Activated naive CD4-positive, alpha-beta T cell treated with anti-CD3 and anti-CD28 coated beads for 36 hours (primary cell): ENCODE results near the gene TMEM147. TPM values are rescaled to one million over a fixed set of nuclear protein-coding genes. Genes with fewer than 3 reads are reported as not detected.

Experiments used
- CTCF ChIA-PET: fragments of 350-600 bp; sonication (Branson Sonifier 250); formaldehyde crosslinking; loops from one replicate; lab custom pipeline; 2021; ENCODE audit warnings: antibody characterized with exemption; lab: Charles Lee
- DNase-seq: peaks from one replicate; pipeline ENCODE4 v3.0.0-alpha.2; 2020
- H3K27ac Mint-ChIP-seq: one replicate; pipeline ENCODE4 v1.8.0; 2021; ENCODE audit warnings: mild to moderate bottlenecking, mixed read lengths
- H3K27me3 Mint-ChIP-seq: one replicate; pipeline ENCODE4 v1.8.0; 2021; ENCODE audit warnings: low read depth, mixed read lengths
- H3K36me3 Mint-ChIP-seq: one replicate; pipeline ENCODE4 v1.8.0; 2021; ENCODE audit warnings: low read depth, mixed read lengths
- H3K4me1 Mint-ChIP-seq: one replicate; pipeline ENCODE4 v1.8.0; 2021; ENCODE audit warnings: low read depth, mixed read lengths
- H3K4me3 Mint-ChIP-seq: one replicate; pipeline ENCODE4 v1.8.0; 2021; ENCODE audit warnings: mild to moderate bottlenecking, moderate library complexity, mixed read lengths
- H3K9me3 Mint-ChIP-seq: one replicate; pipeline ENCODE4 v1.8.0; 2021; ENCODE audit warnings: mixed read lengths
- intact Hi-C: fragments of 100-400 bp; cut with micrococcal nuclease; formaldehyde crosslinking; loops from one replicate; pipeline ENCODE4 v1.15.1; 2023
- total RNA-seq, 2 experiments: library from RNA; stranded (reverse); gene quantifications; one replicate each; pipeline ENCODE4 v1.2.3, GENCODE V29; 2021

TMEM147 gene
- total RNA-seq, 2 experiments from 2014 or later: 63.1 to 63.4 TPM

GRCh38 chr19:35522745-35523327 lies 22.6 kb upstream of the TMEM147 start:
- CTCF ChIA-PET: no interaction called here

DNA sequence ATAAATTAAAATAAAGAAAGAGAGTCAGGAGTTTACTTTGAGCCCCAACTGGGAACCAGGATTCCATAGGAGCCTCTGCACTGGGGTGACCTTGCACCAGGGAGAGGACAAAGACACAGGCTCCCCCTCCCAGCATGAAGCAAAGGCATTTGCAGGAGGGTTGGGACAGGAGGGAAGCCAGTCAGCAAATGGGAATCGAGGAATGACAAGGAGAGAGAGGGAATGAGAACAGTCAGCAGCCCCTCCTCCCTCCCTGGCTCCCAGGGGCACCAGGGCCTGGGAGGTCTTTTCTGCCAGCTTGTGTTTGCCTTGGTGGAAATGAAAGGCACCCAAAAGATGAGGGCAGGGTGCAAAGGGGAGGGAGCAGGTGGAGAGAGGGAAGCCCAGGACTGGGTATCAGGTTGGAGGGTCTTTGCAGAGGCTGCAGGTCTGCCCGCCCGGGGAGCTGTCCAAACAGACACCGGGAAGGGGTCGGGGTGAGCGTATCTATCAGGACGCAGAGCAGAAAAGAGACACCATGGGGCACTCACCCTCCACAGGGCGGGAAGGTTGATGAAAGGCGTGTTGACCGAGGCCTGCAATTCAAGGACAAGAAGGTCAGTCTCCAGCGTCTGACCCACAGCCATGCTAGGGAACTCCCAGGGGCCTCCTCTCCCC lies 21.1 kb upstream of the TMEM147 start:
- Mint-ChIP-seq H3K4me1 (no peaks in the 10 kb centered on the region), H3K9me3 (no peaks in the 10 kb centered on the region), H3K27me3 (peaks cover 6% of the 10 kb centered on the region), H3K27ac (no peak overlapping the region), H3K4me3 (no peak overlapping the region), H3K36me3 (no peaks in the 10 kb centered on the region)
- DNase-seq: no peak
- intact Hi-C loops: no loop called here
- CTCF ChIA-PET: interaction anchor here (0.6 kb wide), 1 partner anchor 311 kb away, joined by 6 read pairs; no protein-coding TSS in a partner anchor

More at GRCh38 chr19:35522745-35523327, 22.6 kb upstream of the TMEM147 start:
- no peak for DNase-seq
- H3K9me3 Mint-ChIP-seq: no peaks in the 10 kb centered on the region
- H3K4me1 Mint-ChIP-seq: no peaks in the 10 kb centered on the region
- intact Hi-C loops: no loop called here
- H3K36me3 Mint-ChIP-seq: no peaks in the 10 kb centered on the region
- no peak overlapping the region for H3K27ac Mint-ChIP-seq
- H3K4me3 Mint-ChIP-seq: no peak overlapping the region
- peaks cover 5% of the 10 kb centered on the region for H3K27me3 Mint-ChIP-seq

DNA sequence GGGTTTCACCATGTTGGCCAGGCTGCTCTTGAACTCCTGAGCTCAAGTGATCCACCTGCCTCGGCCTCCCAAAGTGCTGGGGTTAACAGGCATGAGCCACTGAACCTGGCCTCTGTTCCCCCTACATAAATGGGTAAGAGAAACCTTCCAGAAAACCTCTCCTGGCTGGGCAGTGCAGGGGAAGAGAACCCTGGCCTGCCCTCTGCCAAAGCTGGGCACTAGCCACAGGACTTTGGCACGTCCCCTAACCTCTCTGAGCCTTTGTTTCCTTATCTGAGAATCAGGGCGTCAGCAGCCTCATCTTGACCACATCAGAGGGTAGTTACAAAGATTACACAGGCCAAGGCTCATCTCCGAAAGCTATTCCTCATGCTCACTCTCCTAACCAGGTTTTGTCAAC lies 19.6 kb upstream of the TMEM147 start:
- Mint-ChIP-seq H3K36me3 (no peaks in the 10 kb centered on the region), H3K27me3 (peaks cover 9% of the 10 kb centered on the region), H3K4me3 (no peak overlapping the region), H3K4me1 (no peaks in the 10 kb centered on the region), H3K9me3 (no peaks in the 10 kb centered on the region), H3K27ac (no peak overlapping the region)
- CTCF ChIA-PET: interaction anchor here (2.0 kb wide), 1 partner anchor 16 kb away, joined by 9 read pairs; no protein-coding TSS in a partner anchor
- intact Hi-C loops: no loop called here
- no peak for DNase-seq

DNA sequence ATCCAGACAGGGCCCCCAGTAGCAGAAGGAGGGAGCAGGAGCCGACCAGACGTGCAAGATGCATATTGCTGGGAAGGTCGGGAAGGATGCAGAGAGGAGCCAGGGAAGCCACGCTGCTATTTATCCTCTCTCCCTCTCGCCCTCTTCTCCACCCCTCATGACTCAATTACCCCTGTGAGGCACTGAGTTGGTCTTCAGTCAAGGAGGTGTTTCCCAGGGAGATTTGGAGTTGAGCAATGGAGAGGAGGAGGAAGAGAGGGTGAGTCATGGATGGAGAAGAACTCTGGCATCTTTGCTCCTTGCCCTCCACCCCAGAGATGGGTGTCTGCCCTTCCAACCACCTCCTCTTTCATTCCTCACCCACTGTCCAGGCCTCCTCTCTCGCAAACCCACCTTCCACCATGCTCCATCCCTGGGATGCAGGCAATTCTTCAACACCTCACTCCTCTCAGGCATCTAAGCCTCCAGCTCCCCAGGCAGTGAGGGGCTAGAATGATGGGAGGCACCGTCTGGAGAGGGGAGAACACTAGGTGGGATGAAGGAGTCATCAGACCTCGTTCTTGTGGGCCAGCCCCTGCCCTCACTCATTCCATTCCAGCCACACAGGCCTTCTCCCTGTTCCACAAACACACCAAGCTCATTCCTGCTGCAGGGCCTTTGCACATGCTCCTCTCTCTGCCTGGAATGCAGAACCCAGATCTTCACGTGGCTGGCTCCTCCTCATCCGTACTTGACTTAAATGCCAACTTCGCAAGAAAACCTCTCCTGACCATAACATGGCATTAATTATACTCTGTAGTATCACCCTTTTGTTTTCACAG lies 17.0 kb upstream of the TMEM147 start, which contains the start of gene SBSN:
TSS of gene SBSN (minus strand) at position 94 of the 821 bp plus-strand sequence. CDS start at position 64, 30 bp downstream.
- Mint-ChIP-seq H3K27ac (no peak within 1 kb of the TSS), H3K36me3 (no peaks in the 10 kb centered on the region), H3K4me1 (peaks cover 2% of the 10 kb centered on the region), H3K27me3 (peaks cover 14% of the 10 kb centered on the region), H3K9me3 (no peaks in the 10 kb centered on the region), H3K4me3 (no peak within 1 kb of the TSS)
- no peak for DNase-seq
- CTCF ChIA-PET: no interaction called here
- intact Hi-C loops: no loop called here

DNA sequence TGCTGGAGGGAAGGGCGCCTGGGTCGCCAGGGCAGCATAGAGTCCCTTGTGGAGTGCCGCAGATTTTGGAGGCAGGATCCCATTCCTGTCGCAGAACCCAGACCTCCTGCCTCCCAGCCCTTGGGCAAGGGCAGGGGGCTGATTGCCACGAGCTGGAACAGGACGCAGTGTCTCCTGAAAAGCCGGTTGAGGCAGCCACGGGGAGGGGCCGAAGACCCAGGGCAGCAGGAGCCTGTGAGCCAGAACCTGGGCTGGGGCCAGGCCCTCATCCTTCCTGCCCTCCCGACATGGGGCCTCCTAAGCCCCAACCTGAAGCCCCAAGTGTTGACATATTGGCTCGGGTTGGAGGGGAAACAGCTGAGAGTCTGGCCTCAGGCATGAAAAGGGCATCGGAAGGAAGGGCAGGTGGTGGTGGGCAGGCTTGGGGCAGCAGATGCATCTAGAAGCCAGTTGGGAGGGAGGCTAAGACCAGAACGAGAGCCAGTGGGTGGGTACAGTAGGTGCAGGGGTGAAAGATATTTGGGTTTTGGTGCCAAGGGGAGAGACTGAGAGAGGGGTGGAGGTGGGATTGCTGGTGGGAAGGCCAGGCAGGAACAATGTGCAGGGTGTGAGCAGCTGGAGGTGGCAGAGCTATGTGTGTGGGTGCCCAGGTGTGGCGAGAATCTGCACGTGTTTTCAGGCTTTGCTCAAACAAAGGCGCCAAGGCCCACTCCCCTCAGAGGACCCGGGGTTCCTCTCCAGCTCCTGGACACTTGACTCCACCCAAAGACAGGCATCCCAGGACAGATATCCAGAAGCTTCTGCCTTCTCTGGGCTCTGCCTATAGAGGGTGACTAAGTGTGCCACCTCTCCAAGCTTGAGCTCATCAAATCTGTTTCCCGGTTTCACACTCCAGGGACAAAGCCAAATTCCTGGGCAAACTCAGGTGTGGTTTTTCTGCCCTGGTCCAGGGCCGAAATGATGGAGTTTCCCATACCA lies 15.9 kb upstream of the TMEM147 start:
- Mint-ChIP-seq H3K27ac (no peak overlapping the region), H3K9me3 (no peaks in the 10 kb centered on the region), H3K27me3 (peaks cover 19% of the 10 kb centered on the region), H3K4me1 (peaks cover 9% of the 10 kb centered on the region), H3K36me3 (no peaks in the 10 kb centered on the region), H3K4me3 (no peak overlapping the region)
- intact Hi-C loops: no loop called here
- DNase-seq: no peak
- CTCF ChIA-PET: interaction anchor here (1.9 kb wide), 1 partner anchor 19 kb away, joined by 7 read pairs; no protein-coding TSS in a partner anchor

- no peak overlapping the region for H3K4me3 Mint-ChIP-seq
- no peak for DNase-seq
- no peak overlapping the region for H3K27ac Mint-ChIP-seq
- no peaks in the 10 kb centered on the region for H3K9me3 Mint-ChIP-seq
- peaks cover 17% of the 10 kb centered on the region for H3K27me3 Mint-ChIP-seq
- intact Hi-C loops: no loop called here
- CTCF ChIA-PET: interaction anchor here (1.9 kb wide), 1 partner anchor 21 kb away, joined by 7 read pairs; no protein-coding TSS in a partner anchor
- no peaks in the 10 kb centered on the region for H3K36me3 Mint-ChIP-seq
- H3K4me1 Mint-ChIP-seq: peaks cover 9% of the 10 kb centered on the region
These were observed 14.1 kb upstream of the TMEM147 start for GRCh38 chr19:35531291-35531690.

DNA sequence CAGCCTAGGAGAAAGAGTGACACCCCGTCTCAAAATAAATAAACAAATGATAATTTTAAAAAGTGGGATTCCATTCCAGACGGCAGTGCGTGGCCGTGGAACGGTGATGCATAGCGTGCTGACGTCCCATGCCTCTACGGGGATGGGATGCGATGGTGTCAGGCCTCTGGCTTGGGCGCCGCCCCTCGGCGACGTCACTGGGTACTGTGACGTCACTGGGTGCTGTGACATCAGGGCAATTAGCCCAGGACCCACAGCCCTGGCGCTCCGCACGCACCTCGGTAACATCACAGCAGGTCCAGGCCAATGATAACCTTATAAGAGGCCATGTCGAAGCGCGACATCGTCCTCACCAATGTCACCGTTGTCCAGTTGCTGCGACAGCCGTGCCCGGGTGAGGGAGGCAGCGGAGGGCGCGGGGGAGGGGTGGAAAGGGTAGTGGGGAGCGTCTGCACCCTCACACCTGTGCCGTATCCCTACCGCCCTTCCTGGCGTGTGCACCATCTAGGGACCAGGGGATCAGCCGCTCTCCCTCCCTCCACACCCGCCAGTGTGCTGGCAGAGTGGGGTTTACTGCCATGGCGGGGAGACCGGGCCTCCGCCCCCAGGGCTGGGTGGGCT lies 12.1 kb upstream of the TMEM147 start, which contains the start of gene GAPDHS:
TSS of gene GAPDHS (plus strand) at position 256 of the 621 bp plus-strand sequence. CDS start at position 328, 72 bp downstream.
- intact Hi-C loops: no loop called here
- CTCF ChIA-PET: no interaction called here

GRCh38 chr19:35533822-35534392 lies 11.5 kb upstream of the TMEM147 start:
- intact Hi-C loops: no loop called here
- peak overlapping the region; percentile 54 for H3K4me3 Mint-ChIP-seq
- no peaks in the 10 kb centered on the region for H3K36me3 Mint-ChIP-seq
- H3K27me3 Mint-ChIP-seq: peaks cover 13% of the 10 kb centered on the region
- DNase-seq: peak; percentile 67
- H3K4me1 Mint-ChIP-seq: peaks cover 9% of the 10 kb centered on the region
- no peaks in the 10 kb centered on the region for H3K9me3 Mint-ChIP-seq
- peak overlapping the region; percentile 59 for H3K27ac Mint-ChIP-seq
- CTCF ChIA-PET: no interaction called here

More for the DNA sequence above, 12.1 kb upstream of the TMEM147 start, which contains the start of gene GAPDHS:
- Mint-ChIP-seq H3K27ac (peak within 1 kb of the TSS; percentile 59), H3K27me3 (peaks cover 13% of the 10 kb centered on the region), H3K4me3 (peak within 1 kb of the TSS; percentile 54), H3K36me3 (no peaks in the 10 kb centered on the region), H3K9me3 (no peaks in the 10 kb centered on the region), H3K4me1 (peaks cover 9% of the 10 kb centered on the region)
- no peak for DNase-seq

DNA sequence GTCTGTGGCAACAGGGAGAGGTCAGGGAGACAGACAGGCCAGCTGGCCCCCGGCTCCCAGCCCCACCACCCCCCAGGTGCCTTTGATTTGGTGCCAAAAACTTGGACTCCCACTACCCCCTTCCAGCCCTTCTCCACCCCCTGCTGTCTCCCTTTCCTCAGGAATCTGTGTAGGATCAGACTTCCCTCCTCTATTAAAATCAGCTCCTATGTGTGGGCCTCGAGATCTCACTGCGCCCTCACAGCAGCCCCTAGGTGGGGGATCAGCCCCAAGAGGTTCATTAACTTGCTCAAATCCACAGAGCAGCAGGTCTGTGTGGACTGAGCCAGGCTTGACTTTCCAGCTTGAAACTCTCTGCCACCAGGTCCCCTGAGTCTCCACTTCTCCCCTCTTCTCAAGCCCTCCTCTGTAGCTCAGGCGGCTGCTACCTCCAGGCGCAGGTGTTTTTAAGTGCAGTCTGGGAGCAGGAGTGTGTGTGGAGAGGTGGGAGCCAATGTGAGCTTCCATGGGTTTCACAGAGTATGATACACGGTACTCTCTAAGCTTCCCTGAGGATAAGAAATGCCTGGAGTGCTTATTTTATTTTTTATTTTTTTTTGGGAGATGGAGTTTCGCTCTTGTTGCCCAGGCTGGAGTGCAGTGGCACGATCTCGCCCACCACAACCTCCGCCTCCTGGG lies 10.5 kb upstream of the TMEM147 start:
- peaks cover 9% of the 10 kb centered on the region for H3K4me1 Mint-ChIP-seq
- no peak for DNase-seq
- CTCF ChIA-PET: no interaction called here

GRCh38 chr19:35539314-35539713 lies 6.1 kb upstream of the TMEM147 start:
- DNase-seq: no peak
- no peaks in the 10 kb centered on the region for H3K36me3 Mint-ChIP-seq
- H3K4me1 Mint-ChIP-seq: peaks cover 7% of the 10 kb centered on the region
- no peak overlapping the region for H3K27ac Mint-ChIP-seq
- CTCF ChIA-PET: interaction anchor here (0.6 kb wide), 1 partner anchor 109 kb away, joined by 3 read pairs; the partner anchor contains the start of gene COX6B1
- H3K4me3 Mint-ChIP-seq: no peak overlapping the region
- H3K9me3 Mint-ChIP-seq: no peaks in the 10 kb centered on the region
- H3K27me3 Mint-ChIP-seq: no peaks in the 10 kb centered on the region
- intact Hi-C loops: no loop called here

More for the DNA sequence above, 10.5 kb upstream of the TMEM147 start:
- peaks cover 10% of the 10 kb centered on the region for H3K27me3 Mint-ChIP-seq
- H3K27ac Mint-ChIP-seq: no peak overlapping the region
- H3K9me3 Mint-ChIP-seq: no peaks in the 10 kb centered on the region
- no peaks in the 10 kb centered on the region for H3K36me3 Mint-ChIP-seq
- no peak overlapping the region for H3K4me3 Mint-ChIP-seq
- intact Hi-C loops: no loop called here
